Sigmoid colon (tissue), 7 donors: ENCODE measurements around the gene GRP. TPM values are rescaled to one million over a fixed set of nuclear protein-coding genes. Genes with fewer than 3 reads are reported as not detected.

Experiments
- DNase-seq: peaks from one replicate; pipeline ENCODE4 v3.0.0-alpha.2; 2019
- H3K27ac ChIP-seq, 4 donors: fragments of 200-600 bp; sonication (generic); one replicate each; pipeline ENCODE4 v1.5.1; 2016 to 2019; ENCODE audit warnings: mild to moderate bottlenecking in 1 of 4
- H3K27me3 ChIP-seq, 3 donors: fragments of 200-600 bp; sonication (generic); one replicate each; pipeline ENCODE4 v1.5.1; 2019; ENCODE audit warnings: mild to moderate bottlenecking in 1 of 3
- H3K36me3 ChIP-seq, 4 donors: fragments of 200-600 bp; sonication (generic); one replicate each; pipeline ENCODE4 v1.5.1; 2016 to 2019
- H3K4me1 ChIP-seq, 4 donors: fragments of 200-600 bp; sonication (generic); one replicate each; pipeline ENCODE4 v1.5.1; 2017 to 2019
- H3K4me3 ChIP-seq, 4 donors: fragments of 200-600 bp; sonication (generic); one replicate each; pipeline ENCODE4 v1.5.1; 2017 to 2019; ENCODE audit warnings: mild to moderate bottlenecking in 2 of 4, moderate library complexity in 1 of 4
- H3K9me3 ChIP-seq, 4 donors: fragments of 200-600 bp in 3 of 4; sonication (generic) in 3 of 4; one replicate each; pipeline versions ENCODE4 v1.5.1 to v1.6.1; 2013 to 2019
- CTCF ChIP-seq, 4 experiments: fragments of 450-650 bp in 3 of 4; fragments of 200-600 bp in 1 of 4; IDR thresholded peaks; one replicate each; pipeline ENCODE4 v1.5.1; 2016 to 2019; ENCODE audit warnings: antibody characterized with exemption in 4 of 4, mild to moderate bottlenecking in 3 of 4, moderate library complexity in 2 of 4
- EP300 ChIP-seq, 4 donors: sonication (generic); formaldehyde crosslinking; IDR thresholded peaks; one replicate each; pipeline ENCODE4 v1.6.1; 2017; ENCODE audit warnings: antibody characterized with exemption in 4 of 4
- POLR2A ChIP-seq, 2 donors: fragments of 450-650 bp; IDR thresholded peaks; one replicate each; pipeline ENCODE4 v1.6.1; 2016; ENCODE audit warnings: antibody characterized with exemption in 2 of 2, mild to moderate bottlenecking in 2 of 2, moderate library complexity in 2 of 2
- POLR2AphosphoS5 ChIP-seq, 4 donors: sonication (generic); formaldehyde crosslinking; IDR thresholded peaks; one replicate each; pipeline ENCODE4 v1.6.1; 2017; ENCODE audit warnings: antibody characterized with exemption in 4 of 4
- WGBS, 2 donors: extraction: QIAGEN DNeasy Blood & Tissue Kit; methylation state at CpG; one replicate each; pipeline ENCODE4 v1.1.7; 2013; 5-methylcytosine and 5-hydroxymethylcytosine counted together
- intact Hi-C: fragments of 100-400 bp; cut with DNase I; formaldehyde crosslinking; loops from one replicate; pipeline ENCODE4 v1.15.1; 2023
- polyA plus RNA-seq, 3 donors: library from polyadenylated mRNA; stranded (reverse); fragments of 200-250 nt; gene quantifications; one replicate each; pipeline ENCODE4 v1.2.3, GENCODE V29; 2013
- total RNA-seq, 4 donors: library from RNA; depleted of rRNA; stranded (reverse); fragments of >200 nt; gene quantifications; one replicate each; pipeline ENCODE4 v1.1.0, GENCODE V29; 2016
- donor health status: healthy with polysubstance abuse.
- donor health status: Bipolar disorder and iron deficiency.
- donor health status: healthy.

The GRP gene
- total and polyA plus RNA-seq, 7 donors, result 0.93 to 6.6 (median 2.5) TPM; not detected in 2

GRCh38 chr18:59210299-59210698 is 9.7 kb upstream of the GRP start:
- Histone ChIP-seq H3K27ac (no peak overlapping the region), H3K9me3 (no peaks in the 10 kb centered on the region)
- no peak for DNase-seq

GRCh38 chr18:59211629-59212028 is 8.3 kb upstream of the GRP start:
- intact Hi-C loops, result no loop called here
- no peak overlapping the region for H3K27ac ChIP-seq
- no peak for TF ChIP-seq POLR2AphosphoS5 (IDR thresholded peaks at IDR 0.05)
- no peak for TF ChIP-seq POLR2A (IDR thresholded peaks at IDR 0.05)
- no peak for TF ChIP-seq CTCF (IDR thresholded peaks at IDR 0.05)
- TF ChIP-seq EP300 (IDR thresholded peaks at IDR 0.05), result no peak
- H3K4me1 ChIP-seq, result no peaks in the 10 kb centered on the region
- no peak for DNase-seq
- H3K27me3 ChIP-seq, result peaks cover 0 to 9% (median 0%) of the 10 kb centered on the region in 3 donors
- no peak overlapping the region for H3K4me3 ChIP-seq
- WGBS, 2 donors, result 79 to 92% methylated on average over 2 of the region's 2 CpGs
- no peaks in the 10 kb centered on the region for H3K36me3 ChIP-seq
- no peaks in the 10 kb centered on the region for H3K9me3 ChIP-seq

More at GRCh38 chr18:59210299-59210698, 9.7 kb upstream of the GRP start:
- WGBS, 2 donors, result 86 to 91% methylated on average over 4 of the region's 4 CpGs
- no peak for TF ChIP-seq POLR2A (IDR thresholded peaks at IDR 0.05)
- TF ChIP-seq EP300 (IDR thresholded peaks at IDR 0.05), result no peak
- no peak for TF ChIP-seq CTCF (IDR thresholded peaks at IDR 0.05)
- TF ChIP-seq POLR2AphosphoS5 (IDR thresholded peaks at IDR 0.05), result no peak
- no peaks in the 10 kb centered on the region for H3K36me3 ChIP-seq
- no peak overlapping the region for H3K4me3 ChIP-seq
- H3K27me3 ChIP-seq, result peaks cover 0 to 6% (median 0%) of the 10 kb centered on the region in 3 donors
- no peaks in the 10 kb centered on the region for H3K4me1 ChIP-seq
- intact Hi-C loops, result no loop called here

GRCh38 chr18:59218018-59218417 is 1.9 kb upstream of the GRP start:
- H3K36me3 ChIP-seq, result no peaks in the 10 kb centered on the region
- H3K4me1 ChIP-seq, result peaks cover 0 to 18% (median 16%) of the 10 kb centered on the region in 4 donors
- no peak overlapping the region for H3K4me3 ChIP-seq
- H3K27me3 ChIP-seq, result peaks cover 15 to 56% (median 33%) of the 10 kb centered on the region in 3 donors
- intact Hi-C loops, result no loop called here
- no peaks in the 10 kb centered on the region for H3K9me3 ChIP-seq
- no peak for DNase-seq
- 74 to 77% methylated on average over 6 of the region's 6 CpGs for WGBS, 2 donors
- TF ChIP-seq CTCF (IDR thresholded peaks at IDR 0.05) (no peak), EP300 (IDR thresholded peaks at IDR 0.05) (no peak), POLR2A (IDR thresholded peaks at IDR 0.05) (no peak), POLR2AphosphoS5 (IDR thresholded peaks at IDR 0.05) (no peak)
- no peak overlapping the region for H3K27ac ChIP-seq

- Histone ChIP-seq H3K4me3 (peak overlapping the region in 2 of 4 donors; percentile 17 to 30), H3K27ac (no peak overlapping the region), H3K36me3 (no peaks in the 10 kb centered on the region), H3K27me3 (peaks cover 15 to 56% (median 33%) of the 10 kb centered on the region in 3 donors), H3K9me3 (no peaks in the 10 kb centered on the region), H3K4me1 (peaks cover 0 to 18% (median 16%) of the 10 kb centered on the region in 4 donors)
- no peak for TF ChIP-seq CTCF (IDR thresholded peaks at IDR 0.05)
- no peak for TF ChIP-seq POLR2AphosphoS5 (IDR thresholded peaks at IDR 0.05)
- no peak for TF ChIP-seq POLR2A (IDR thresholded peaks at IDR 0.05)
- no peak for TF ChIP-seq EP300 (IDR thresholded peaks at IDR 0.05)
- intact Hi-C loops, result no loop called here
- DNase-seq, result no peak
- WGBS, 2 donors, result 4 to 10% methylated on average over 46 of the region's 46 CpGs
Measured at GRCh38 chr18:59220164-59220783, 316 bp downstream of the GRP start.
